Measurements from ENCODE around the gene ABTB2. TPM values are rescaled to one million over a fixed set of nuclear protein-coding genes. Genes with fewer than 3 reads are reported as not detected.

Gene ABTB2
- total and polyA plus RNA-seq, 2 of the 8 experiments (the other 6 are each of a cell fraction or from before 2014, with no cell fraction given), result 7.7 to 10.2 TPM

GRCh38 chr11:34160049-34160721, 197.6 kb downstream of the ABTB2 start (continued):
- TF ChIP-seq MAX (IDR thresholded peaks at IDR 0.05) (no peak), BACH1 (IDR thresholded peaks at IDR 0.05; ENCODE audit: low read length) (no peak), EP300 (IDR thresholded peaks at IDR 0.05; ENCODE audit: borderline replicate concordance in 1 of 2, low read depth in 2 of 2, low read length in 2 of 2) (no peak), SP1 (IDR thresholded peaks at IDR 0.05; ENCODE audit: low read depth, low read length) (no peak), KDM5A (IDR thresholded peaks at IDR 0.05; ENCODE audit: low read length) (no peak)
